CD14-positive monocyte (primary cell): ENCODE results near the gene RAB3D. TPM values are rescaled to one million over a fixed set of nuclear protein-coding genes. Genes with fewer than 3 reads are reported as not detected.

Experiments
- DNase-seq, 3 donors: peaks; one replicate each; pipeline ENCODE4 v3.0.0-alpha.2; 2011 to 2022
- H2AFZ ChIP-seq: 2 replicates; pipeline ENCODE4 v1.6.0; 2012; ENCODE audit warnings: mild to moderate bottlenecking, low read depth, low read length, inconsistent platforms; ENCODE audit not compliant: insufficient read depth, poor library complexity, severe bottlenecking
- H3K27ac ChIP-seq, 2 donors: 1 replicate in 1 of 2; 2 replicates in 1 of 2; pipeline ENCODE4 v1.5.1; 2012 to 2013; ENCODE audit warnings: low read length in 2 of 2, control low read depth in 1 of 2, inconsistent platforms in 1 of 2, low read depth in 1 of 2, mild to moderate bottlenecking in 1 of 2
- H3K27me3 ChIP-seq, 2 donors: one replicate each; pipeline versions ENCODE4 v1.6.0 to v1.6.1; 2011 to 2013; ENCODE audit warnings: low read length in 2 of 2; ENCODE audit not compliant: control insufficient read depth in 2 of 2, insufficient read depth in 2 of 2
- H3K36me3 ChIP-seq, 2 donors: replicated peaks in 1 of 2; 1 replicate in 1 of 2; 2 replicates in 1 of 2; pipeline versions ENCODE4 v1.5.1 to v1.6.1; 2012 to 2013; ENCODE audit warnings: low read length in 2 of 2, control low read depth in 1 of 2, inconsistent platforms in 1 of 2, mild to moderate bottlenecking in 1 of 2; ENCODE audit not compliant: insufficient read depth in 2 of 2, control insufficient read depth in 1 of 2
- H3K4me1 ChIP-seq, 2 donors: 1 replicate in 1 of 2; 2 replicates in 1 of 2; pipeline versions ENCODE4 v1.5.1 to v1.6.1; 2012 to 2013; ENCODE audit warnings: low read length in 2 of 2, control low read depth in 1 of 2, inconsistent platforms in 1 of 2, mild to moderate bottlenecking in 1 of 2, moderate library complexity in 1 of 2; ENCODE audit not compliant: insufficient read depth in 2 of 2, control insufficient read depth in 1 of 2
- H3K4me2 ChIP-seq: replicated peaks from 2 replicates; pipeline ENCODE3; 2012; ENCODE audit warnings: low read length, moderate library complexity, mild to moderate bottlenecking; ENCODE audit not compliant: poor library complexity, severe bottlenecking; ENCODE audit errors: extremely low read depth
- H3K4me3 ChIP-seq, 3 experiments: fragments of 200-600 bp in 1 of 3; sonication (generic) in 1 of 3; replicated peaks in 1 of 3; 1 replicate in 2 of 3; 2 replicates in 1 of 3; pipeline ENCODE4 v1.5.1; 2011 to 2013; ENCODE audit warnings: low read length in 3 of 3, mild to moderate bottlenecking in 3 of 3, control low read depth in 2 of 3, low read depth in 2 of 3, inconsistent platforms in 1 of 3, moderate library complexity in 1 of 3
- H3K79me2 ChIP-seq: 2 replicates; pipeline ENCODE4 v1.6.0; 2012; ENCODE audit warnings: mild to moderate bottlenecking, control low read depth, inconsistent platforms, low read length, moderate library complexity; ENCODE audit not compliant: insufficient read depth
- H3K9ac ChIP-seq: 2 replicates; pipeline ENCODE4 v1.6.0; 2017; ENCODE audit warnings: low read length, mild to moderate bottlenecking; ENCODE audit not compliant: insufficient read depth, poor library complexity, severe bottlenecking
- H3K9me3 ChIP-seq, 2 donors: replicated peaks in 1 of 2; 1 replicate in 1 of 2; 2 replicates in 1 of 2; pipeline versions ENCODE4 v1.5.1 to v1.6.1; 2012 to 2013; ENCODE audit warnings: low read length in 2 of 2, control low read depth in 1 of 2; ENCODE audit not compliant: control insufficient read depth in 1 of 2, insufficient read depth in 1 of 2
- H4K20me1 ChIP-seq: 2 replicates; pipeline ENCODE4 v1.6.0; 2012; ENCODE audit warnings: mild to moderate bottlenecking, low read length, control low read depth, moderate library complexity; ENCODE audit not compliant: insufficient read depth
- H3K27ac Mint-ChIP-seq, 7 donors: one replicate each; pipeline ENCODE4 v1.8.0; 2020; ENCODE audit warnings: mild to moderate bottlenecking in 7 of 7, mixed read lengths in 7 of 7, moderate library complexity in 6 of 7, inconsistent platforms in 2 of 7
- H3K27me3 Mint-ChIP-seq, 3 donors: one replicate each; pipeline ENCODE4 v1.8.0; 2021 to 2022; ENCODE audit warnings: low read depth in 3 of 3, mild to moderate bottlenecking in 3 of 3, mixed read lengths in 3 of 3, moderate library complexity in 3 of 3, inconsistent platforms in 1 of 3
- H3K36me3 Mint-ChIP-seq, 2 donors: one replicate each; pipeline ENCODE4 v1.8.0; 2020; ENCODE audit warnings: mixed read lengths in 2 of 2, inconsistent platforms in 1 of 2, mild to moderate bottlenecking in 1 of 2
- H3K4me1 Mint-ChIP-seq: one replicate; pipeline ENCODE4 v1.8.0; 2020; ENCODE audit warnings: mild to moderate bottlenecking, mixed read lengths
- H3K4me3 Mint-ChIP-seq, 2 donors: one replicate each; pipeline ENCODE4 v1.8.0; 2020; ENCODE audit warnings: mild to moderate bottlenecking in 2 of 2, mixed read lengths in 2 of 2, moderate library complexity in 1 of 2
- H3K9me3 Mint-ChIP-seq, 7 donors: one replicate each; pipeline ENCODE4 v1.8.0; 2020 to 2022; ENCODE audit warnings: mixed read lengths in 7 of 7, mild to moderate bottlenecking in 6 of 7, moderate library complexity in 6 of 7, inconsistent platforms in 2 of 7
- WGBS: methylation state at CpG from one replicate; pipeline ENCODE4 v1.1.5; 2013; ENCODE audit warnings: missing lambda C conversion rate; ENCODE audit not compliant: insufficient coverage; 5-methylcytosine and 5-hydroxymethylcytosine counted together
- intact Hi-C, 2 donors: fragments of 100-400 bp; cut with micrococcal nuclease; formaldehyde crosslinking; loops; one replicate each; pipeline versions ENCODE4 v1.15.0 to v1.15.1; 2023
- polyA plus RNA-seq, 3 donors: library from polyadenylated mRNA; depleted of rRNA in 1 of 3; unstranded in 2 of 3; stranded (reverse) in 1 of 3; fragments of 300-500 nt in 2 of 3; fragments of >200 nt in 1 of 3; fragmentation: Illumina TruSeq in 2 of 3; gene quantifications; 1 replicate in 2 of 3; 2 replicates in 1 of 3; pipeline ENCODE4 v1.2.3, GENCODE V29; 2012 to 2021
- TF ChIP-seq, protein P1 (sequence below): fragments of 200-600 bp; IDR thresholded peaks from one replicate; pipeline ENCODE4 v1.8.0; 2022; ENCODE audit warnings: antibody characterized with exemption, mild to moderate bottlenecking

The RAB3D gene
- polyA plus RNA-seq, 3 donors: 52.9 to 78.1 (median 60.8) TPM

DNA sequence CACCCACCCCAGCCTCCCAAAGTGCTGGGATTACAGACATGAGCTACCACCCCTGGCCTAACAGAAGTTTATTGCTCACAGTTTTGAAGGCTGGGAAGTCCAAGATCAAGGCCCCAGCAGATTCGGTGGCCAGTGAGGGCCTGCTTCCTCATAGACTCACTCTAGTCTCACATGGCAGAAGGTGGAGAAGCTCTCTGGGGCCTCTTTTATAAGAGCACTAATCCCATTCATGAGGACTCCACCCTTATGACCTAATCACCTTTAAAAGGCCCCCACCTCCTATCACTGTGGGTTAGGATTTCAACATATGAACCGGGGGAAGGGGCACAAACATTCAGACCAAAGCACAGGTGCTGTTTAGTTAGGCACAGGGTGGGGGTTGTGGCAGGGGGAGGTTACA, 28.1 kb upstream of the RAB3D start:
- Mint-ChIP-seq H3K27me3 (peaks cover 0 to 2% (median 0%) of the 10 kb centered on the region in 3 donors), H3K9me3 (no peaks in the 10 kb centered on the region), H3K4me1 (no peaks in the 10 kb centered on the region), H3K27ac (no peak overlapping the region), H3K36me3 (peaks cover 46 to 69% of the 10 kb centered on the region in 2 donors), H3K4me3 (no peak overlapping the region)
- Histone ChIP-seq H3K9ac (no peak overlapping the region), H3K4me2 (no peak overlapping the region), H3K9me3 (no peaks in the 10 kb centered on the region), H3K36me3 (peaks cover 31 to 42% of the 10 kb centered on the region in 2 donors), H3K27ac (no peak overlapping the region), H3K79me2 (no peaks in the 10 kb centered on the region), H3K27me3 (no peaks in the 10 kb centered on the region), H4K20me1 (peaks cover 27% of the 10 kb centered on the region), H3K4me3 (no peak overlapping the region), H3K4me1 (no peaks in the 10 kb centered on the region), H2AFZ (no peak overlapping the region)
- DNase-seq: no peak
- intact Hi-C loops: no loop called here
- TF ChIP-seq, protein P1, sequence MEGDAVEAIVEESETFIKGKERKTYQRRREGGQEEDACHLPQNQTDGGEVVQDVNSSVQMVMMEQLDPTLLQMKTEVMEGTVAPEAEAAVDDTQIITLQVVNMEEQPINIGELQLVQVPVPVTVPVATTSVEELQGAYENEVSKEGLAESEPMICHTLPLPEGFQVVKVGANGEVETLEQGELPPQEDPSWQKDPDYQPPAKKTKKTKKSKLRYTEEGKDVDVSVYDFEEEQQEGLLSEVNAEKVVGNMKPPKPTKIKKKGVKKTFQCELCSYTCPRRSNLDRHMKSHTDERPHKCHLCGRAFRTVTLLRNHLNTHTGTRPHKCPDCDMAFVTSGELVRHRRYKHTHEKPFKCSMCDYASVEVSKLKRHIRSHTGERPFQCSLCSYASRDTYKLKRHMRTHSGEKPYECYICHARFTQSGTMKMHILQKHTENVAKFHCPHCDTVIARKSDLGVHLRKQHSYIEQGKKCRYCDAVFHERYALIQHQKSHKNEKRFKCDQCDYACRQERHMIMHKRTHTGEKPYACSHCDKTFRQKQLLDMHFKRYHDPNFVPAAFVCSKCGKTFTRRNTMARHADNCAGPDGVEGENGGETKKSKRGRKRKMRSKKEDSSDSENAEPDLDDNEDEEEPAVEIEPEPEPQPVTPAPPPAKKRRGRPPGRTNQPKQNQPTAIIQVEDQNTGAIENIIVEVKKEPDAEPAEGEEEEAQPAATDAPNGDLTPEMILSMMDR: no peak
- no CpG with 5 or more reads among the region's 2 CpGs for WGBS

DNA sequence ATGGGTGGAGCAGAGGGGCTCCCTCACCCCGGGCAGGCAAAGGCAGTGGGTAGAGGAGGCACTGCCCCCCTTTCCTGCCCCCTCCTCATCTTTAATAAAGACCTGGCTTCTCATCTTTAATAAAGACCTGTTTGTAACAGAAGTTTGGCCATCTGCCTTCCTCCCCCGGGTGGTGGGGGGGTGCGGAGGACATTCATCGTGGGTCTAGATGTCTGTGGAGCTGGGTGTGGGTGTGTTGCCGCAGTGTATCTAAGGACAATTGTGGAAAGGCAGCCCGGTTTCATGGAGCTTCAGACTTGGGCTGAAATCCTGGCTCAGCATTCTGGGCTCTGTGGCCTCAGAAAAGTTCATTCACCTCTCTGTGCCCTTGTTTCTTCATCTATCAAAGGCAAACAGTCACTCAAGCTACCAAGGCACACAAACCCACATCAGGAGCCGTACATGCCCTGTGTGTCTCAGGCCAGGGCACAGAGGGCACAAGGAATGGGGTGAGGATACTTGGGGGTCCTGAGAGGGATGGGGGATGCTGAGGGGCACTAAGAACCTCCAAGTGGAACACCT, 26.2 kb upstream of the RAB3D start:
- Histone ChIP-seq H3K27ac (no peak overlapping the region), H3K36me3 (peaks cover 50 to 60% of the 10 kb centered on the region in 2 donors), H3K4me3 (no peak overlapping the region), H3K4me1 (no peaks in the 10 kb centered on the region), H2AFZ (no peak overlapping the region), H3K9ac (no peak overlapping the region), H3K9me3 (no peaks in the 10 kb centered on the region), H3K4me2 (no peak overlapping the region), H4K20me1 (peaks cover 46% of the 10 kb centered on the region), H3K79me2 (no peaks in the 10 kb centered on the region), H3K27me3 (no peaks in the 10 kb centered on the region)
- H3K9me3 Mint-ChIP-seq: no peaks in the 10 kb centered on the region
- H3K4me1 Mint-ChIP-seq: peaks cover 2% of the 10 kb centered on the region
- WGBS: 100% methylated on average over 4 of the region's 7 CpGs
- intact Hi-C loops: no loop called here
- no peak overlapping the region for H3K4me3 Mint-ChIP-seq
- peak overlapping the region in 1 of 7 donors; percentile 74 for H3K27ac Mint-ChIP-seq
- H3K27me3 Mint-ChIP-seq: no peaks in the 10 kb centered on the region
- DNase-seq: no peak
- H3K36me3 Mint-ChIP-seq: peaks cover 54 to 79% of the 10 kb centered on the region in 2 donors
- TF ChIP-seq, protein P1: no peak
